ENCODE data around the gene MCMBP.
"Not testable (repeated sequence)": the region's sequence is repeated elsewhere in the genome, so short reads cannot be mapped to it uniquely, and the experiment has no call there.

MCMBP gene

DNA sequence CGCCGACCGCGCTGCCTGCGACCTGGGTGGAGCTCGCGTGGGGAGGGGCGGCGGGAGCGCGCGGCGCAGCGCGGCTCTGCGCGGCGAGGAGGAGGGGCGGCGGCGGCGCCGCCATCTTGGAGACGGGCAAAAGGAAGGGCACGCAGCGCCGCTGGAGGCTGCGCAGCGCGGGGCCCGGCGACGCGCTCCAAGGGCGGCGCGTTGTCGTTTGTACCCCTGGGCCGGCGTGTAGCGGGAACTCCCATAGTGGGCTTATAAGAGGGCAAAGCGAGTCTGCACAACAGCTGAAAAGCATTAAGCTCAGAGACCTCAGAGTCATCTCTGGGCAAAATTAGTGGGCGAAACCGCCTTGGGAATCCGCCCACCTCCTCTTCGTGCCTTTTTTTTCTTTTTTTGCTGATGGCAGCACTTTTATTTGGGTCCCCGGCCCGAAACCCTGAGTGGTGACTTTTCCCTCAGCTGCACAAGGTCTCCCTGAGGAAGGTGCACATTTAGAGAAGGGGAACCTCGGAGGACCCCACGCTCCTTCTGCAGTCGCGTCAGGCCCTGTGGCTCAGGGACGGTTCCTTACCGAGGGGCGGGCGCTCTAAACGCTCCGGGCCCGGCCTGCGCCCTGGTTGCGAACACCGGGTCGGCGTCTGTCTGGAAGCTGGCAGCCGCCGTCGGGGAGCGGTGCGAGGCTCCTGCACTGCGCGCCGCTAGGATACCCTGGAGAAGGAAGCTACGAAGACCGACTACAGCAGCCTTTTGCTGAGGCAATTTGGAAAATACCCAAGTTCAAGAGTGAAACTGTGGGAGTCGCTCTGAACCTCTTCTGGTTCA, 428 bp upstream of the MCMBP start:
- DNase-seq (ENCODE audit: low spot score) = peak; percentile 82

- peak; percentile 57 for DNase-seq (ENCODE audit: low spot score)
Observed at GRCh38 chr10:119871881-119872609, 598 bp downstream of the MCMBP start.

- not testable (repeated sequence) for DNase-seq (ENCODE audit: low spot score)
Observed at GRCh38 chr10:119869398-119869797, 3.2 kb downstream of the MCMBP start.

- DNase-seq (ENCODE audit: low spot score) = no peak
Observed at GRCh38 chr10:119867317-119867716, 5.3 kb downstream of the MCMBP start.

GRCh38 chr10:119865699-119866240, 6.9 kb downstream of the MCMBP start:
- no peak for DNase-seq (ENCODE audit: low spot score)

GRCh38 chr10:119863951-119864565, 8.6 kb downstream of the MCMBP start:
- DNase-seq (ENCODE audit: low spot score) = no peak

- no peak for DNase-seq (ENCODE audit: low spot score)
Observed at GRCh38 chr10:119862524-119862923, 10.1 kb downstream of the MCMBP start.

DNA sequence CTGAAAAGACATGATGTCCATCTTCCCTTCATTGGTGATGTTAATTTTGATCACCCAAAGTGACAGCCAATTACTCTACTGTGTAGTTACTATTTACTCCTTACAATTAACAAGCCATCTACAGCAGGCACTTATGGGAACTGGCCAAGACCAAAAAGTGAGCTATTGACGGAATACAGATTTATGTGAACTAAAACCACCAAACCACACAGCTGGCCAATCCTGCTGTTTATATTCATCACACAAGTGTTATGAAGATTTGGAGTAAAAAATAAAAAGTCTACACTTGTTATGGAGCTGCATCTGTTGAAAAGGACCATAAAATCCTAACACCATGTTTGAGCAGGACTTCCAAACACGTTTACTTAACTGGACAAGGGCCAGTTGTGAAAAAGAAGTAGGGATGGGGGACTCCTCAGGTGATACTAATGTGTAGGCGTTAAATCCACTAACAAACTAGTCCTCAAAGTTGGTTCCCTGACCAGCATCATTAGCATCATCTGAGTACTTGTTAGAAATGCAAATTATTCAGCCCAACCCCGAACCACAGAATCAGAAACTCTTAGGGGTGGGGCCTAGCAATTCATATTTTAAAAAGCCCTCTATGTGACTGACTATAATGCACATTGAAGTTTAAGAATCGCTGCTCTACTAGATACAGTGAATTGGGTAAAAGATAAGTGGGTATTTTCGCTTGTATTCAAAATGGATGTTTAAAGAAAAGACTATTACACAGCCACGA, 11.6 kb downstream of the MCMBP start:
- peak; percentile 33 for DNase-seq (ENCODE audit: low spot score)

- peak; percentile 51 for DNase-seq (ENCODE audit: low spot score)
Observed at GRCh38 chr10:119859420-119860258, 13.0 kb downstream of the MCMBP start.

DNA sequence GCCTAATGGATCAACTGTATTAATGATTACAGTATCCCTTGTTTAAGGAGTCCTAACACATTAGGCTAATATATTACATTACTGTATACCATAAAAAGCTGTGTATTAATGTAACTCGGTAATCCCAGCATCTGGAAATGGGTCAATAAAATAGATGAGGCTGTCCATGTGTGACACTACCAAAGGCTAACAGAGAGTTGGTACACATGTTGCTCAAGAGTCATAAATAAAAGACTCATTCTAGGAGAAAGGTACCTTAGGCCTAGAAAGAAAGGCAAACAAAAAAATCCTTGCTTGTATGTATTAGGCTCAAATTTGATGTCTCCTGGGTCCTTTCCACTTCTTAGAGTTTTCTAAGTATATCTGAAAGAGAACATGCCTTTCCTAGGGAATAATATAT, 14.6 kb downstream of the MCMBP start:
- no peak for DNase-seq (ENCODE audit: low spot score)

DNA sequence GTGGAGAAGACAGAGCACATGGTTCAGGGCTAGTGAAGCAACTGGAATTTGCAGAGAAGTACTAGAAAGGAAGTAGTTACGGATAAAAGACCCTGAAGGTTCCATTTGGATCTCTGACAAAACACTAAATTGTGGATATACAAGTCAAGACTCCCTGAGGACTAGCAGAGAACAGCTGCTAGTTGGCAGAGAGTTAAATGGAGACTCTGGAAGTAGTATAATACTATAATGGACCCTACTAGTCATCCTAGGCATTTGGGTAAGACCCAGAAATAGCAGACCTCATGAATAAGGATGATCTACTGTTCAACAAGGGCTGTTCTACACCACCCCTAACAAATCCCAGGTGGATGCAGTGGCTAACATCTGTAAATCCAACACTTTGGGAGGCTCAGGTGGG, 19.1 kb downstream of the MCMBP start:
- DNase-seq (ENCODE audit: low spot score) = no peak

GRCh38 chr10:119852822-119853221, 19.8 kb downstream of the MCMBP start:
- no peak for DNase-seq (ENCODE audit: low spot score)

DNA sequence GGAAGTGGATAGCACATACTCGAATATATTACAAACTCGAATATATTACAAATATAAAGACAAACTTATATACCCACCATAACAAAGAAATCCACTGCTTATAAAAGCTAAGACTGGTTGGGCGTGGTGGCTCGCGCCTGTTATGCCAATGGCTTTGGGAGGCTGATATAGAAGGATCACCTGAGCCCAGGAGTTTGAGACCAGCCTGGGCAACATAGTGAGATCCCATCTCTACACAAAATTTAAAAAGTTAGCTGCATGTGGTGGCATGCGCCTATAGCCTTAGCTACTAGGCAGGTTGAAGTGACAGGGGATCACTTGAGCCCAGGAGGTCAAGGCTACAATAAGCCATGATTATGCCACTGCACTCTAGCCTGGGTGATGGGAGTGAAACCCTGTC, 20.4 kb downstream of the MCMBP start:
- DNase-seq (ENCODE audit: low spot score) = no peak

- DNase-seq (ENCODE audit: low spot score) = no peak
Observed at GRCh38 chr10:119849944-119850343, 22.7 kb downstream of the MCMBP start.

DNA sequence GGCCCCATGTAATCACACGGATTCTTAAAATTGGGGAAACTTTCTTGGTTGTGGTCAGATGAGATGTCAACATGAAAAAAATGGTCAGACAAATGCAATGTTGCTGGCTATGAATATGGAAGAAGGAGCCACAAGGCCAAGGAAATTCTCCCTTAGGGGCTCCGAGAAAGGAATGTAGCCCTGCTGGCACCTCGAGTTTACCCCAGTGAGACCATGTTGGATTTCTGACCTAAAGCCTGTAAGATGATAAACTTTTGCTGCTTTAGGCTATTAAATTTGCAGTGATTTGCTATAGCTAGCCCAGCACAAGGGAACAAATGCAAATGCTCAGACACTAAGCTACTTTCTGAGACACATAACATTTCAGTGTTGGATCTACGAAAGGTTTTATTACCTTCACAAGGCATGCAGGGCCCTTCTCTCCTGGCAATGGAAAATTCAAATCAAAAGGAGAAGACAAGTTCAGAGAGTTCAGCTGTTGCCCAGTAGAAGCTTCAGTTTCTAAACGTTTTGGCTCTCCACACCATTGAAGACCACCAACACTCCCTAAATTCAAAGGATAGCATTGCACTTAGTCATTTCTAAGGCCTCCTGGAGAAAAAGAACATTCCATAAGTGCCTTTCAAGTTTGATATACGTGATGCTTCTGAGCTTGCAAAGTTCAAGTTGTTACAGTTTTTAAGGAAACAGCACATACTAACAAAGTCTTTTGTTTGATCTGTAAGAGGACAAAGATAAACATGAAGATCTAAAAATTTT, 23.4 kb downstream of the MCMBP start:
- DNase-seq (ENCODE audit: low spot score) = no peak

- DNase-seq (ENCODE audit: low spot score) = no peak
Observed at GRCh38 chr10:119845656-119846055, 27.0 kb downstream of the MCMBP start.

DNA sequence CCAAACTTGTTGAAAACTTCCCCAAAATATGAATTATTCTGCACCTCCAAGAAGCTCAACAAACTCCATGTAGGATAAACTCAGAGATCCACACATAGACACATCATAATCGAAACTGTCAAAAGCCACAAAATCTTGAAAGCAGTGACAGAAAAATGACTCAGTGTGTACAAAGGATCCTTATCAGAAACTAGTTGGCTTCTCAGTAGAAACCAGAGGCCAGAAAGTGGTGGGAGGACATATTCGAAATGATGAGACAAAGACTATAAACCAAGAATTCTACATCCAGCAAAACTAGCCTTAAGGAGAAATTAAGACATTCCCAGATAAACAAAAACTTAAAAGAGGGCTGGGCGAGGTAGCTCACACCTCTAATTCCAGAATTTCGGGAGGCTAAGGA, 38.5 kb downstream of the MCMBP start:
- no peak for DNase-seq (ENCODE audit: low spot score)

DNA sequence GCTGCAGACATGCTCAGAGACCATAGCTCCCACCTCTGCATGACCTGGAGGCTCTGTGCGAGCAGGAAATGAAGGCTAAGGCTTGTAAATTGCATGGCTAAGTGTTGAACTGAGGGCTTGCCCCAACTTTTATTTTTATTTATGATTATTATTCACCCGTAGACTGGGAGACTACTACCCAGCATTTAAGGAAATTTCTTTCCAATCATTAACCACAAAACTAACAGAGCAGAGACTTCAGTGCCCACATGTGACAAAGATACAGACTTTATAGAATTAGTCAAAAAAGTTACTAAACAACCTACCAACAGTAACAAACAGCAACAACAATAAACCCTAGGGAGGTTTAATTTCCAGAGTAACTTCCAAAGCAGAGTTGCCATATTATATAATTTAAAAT, 39.7 kb downstream of the MCMBP start:
- no peak for DNase-seq (ENCODE audit: low spot score)

DNA sequence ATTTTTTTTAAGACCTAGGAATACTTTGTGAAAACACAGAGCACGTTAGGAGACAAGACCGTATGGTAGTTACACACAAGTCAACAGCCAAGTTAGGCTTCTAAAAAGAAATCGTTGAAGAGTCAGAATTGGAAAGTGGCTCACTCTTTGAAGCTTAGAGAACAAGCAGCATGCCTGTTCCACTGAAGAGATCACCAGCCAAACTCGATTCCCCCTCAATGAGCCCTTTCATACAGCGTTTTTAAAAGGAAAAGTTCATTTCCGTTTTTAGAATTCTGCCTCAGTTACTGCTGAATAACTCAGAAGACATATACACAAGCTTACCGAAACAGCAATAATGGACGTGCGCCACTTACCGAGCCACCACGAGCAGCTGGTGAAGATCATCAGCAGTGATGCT, 41.0 kb downstream of the MCMBP start:
- no peak for DNase-seq (ENCODE audit: low spot score)

DNA sequence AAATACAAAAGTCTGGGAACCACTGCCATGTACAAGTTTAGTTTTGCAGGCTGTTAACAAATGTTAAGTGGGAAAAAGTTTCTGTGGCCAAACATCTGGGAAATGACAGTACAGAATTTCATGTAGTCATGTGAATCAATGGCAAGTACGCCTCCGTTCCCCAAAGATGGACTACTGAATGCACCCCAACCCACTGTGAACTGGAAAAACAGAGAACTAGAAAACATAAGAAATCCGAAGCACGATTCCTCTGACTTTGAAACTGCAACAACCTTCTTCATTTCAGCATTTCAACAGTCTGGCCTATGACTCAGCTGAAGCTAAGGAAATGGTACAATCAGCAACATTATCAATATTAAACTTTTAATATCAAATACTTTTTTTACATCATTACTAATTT, 41.8 kb downstream of the MCMBP start:
- DNase-seq (ENCODE audit: low spot score) = no peak

Measured in germinal center (tissue), 1 donor.